ENCODE results near the gene ZKSCAN5.
A peak's percentile ranks its signal among the peaks of the same experiment; 100 is the strongest.

The ZKSCAN5 gene

DNA sequence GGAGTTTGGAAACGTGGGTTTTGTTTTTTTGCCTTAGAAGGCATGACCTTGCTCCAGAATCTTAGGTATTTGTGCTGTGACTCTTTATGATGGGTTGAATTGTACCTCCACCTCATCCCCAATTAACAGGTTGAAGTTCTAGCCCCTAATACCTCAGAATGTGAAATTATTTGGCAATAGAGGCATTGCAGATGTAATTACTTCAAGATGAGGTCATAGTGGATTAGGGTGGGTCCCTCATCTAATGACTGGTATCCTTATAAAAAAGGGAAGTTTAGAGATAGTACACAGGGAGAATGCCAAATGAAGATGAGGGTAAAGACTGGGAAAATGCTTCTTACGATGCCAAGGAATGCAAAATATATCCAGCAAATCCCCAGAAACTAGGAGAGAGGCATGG, 50.5 kb downstream of the ZKSCAN5 start:
- Histone ChIP-seq H3K4me2 (ENCODE audit: low read length) (no peak overlapping the region), H3K9me2 (ENCODE audit: low read depth, low read length) (no peaks in the 10 kb centered on the region), H3K27me3 (ENCODE audit: insufficient read depth, low read length) (no peaks in the 10 kb centered on the region), H3K79me2 (ENCODE audit: insufficient read depth, low read length) (peaks cover 32% of the 10 kb centered on the region), H3K9ac (ENCODE audit: low read length) (no peak overlapping the region), H4K20me1 (ENCODE audit: insufficient read depth, low read length) (no peaks in the 10 kb centered on the region), H2AFZ (ENCODE audit: low read length) (no peak overlapping the region), H3K27ac (ENCODE audit: low read depth, low read length, poor library complexity, severe bottlenecking) (no peak overlapping the region), H3K4me1 (ENCODE audit: insufficient read depth, low read length, severe bottlenecking) (peaks cover 36% of the 10 kb centered on the region), H3K4me3 (ENCODE audit: low read depth, low read length, poor library complexity, severe bottlenecking) (no peak overlapping the region), H3F3A (ENCODE audit: insufficient read depth, low read length) (no peaks in the 10 kb centered on the region), H3K36me3 (ENCODE audit: insufficient read depth, low read length) (peaks cover 42% of the 10 kb centered on the region), H3K9me3 (ENCODE audit: low read length) (no peaks in the 10 kb centered on the region)
- no peak for TF ChIP-seq EZH2 (IDR thresholded peaks at IDR 0.05; ENCODE audit: borderline replicate concordance, low read length)
- TF ChIP-seq, protein P1, sequence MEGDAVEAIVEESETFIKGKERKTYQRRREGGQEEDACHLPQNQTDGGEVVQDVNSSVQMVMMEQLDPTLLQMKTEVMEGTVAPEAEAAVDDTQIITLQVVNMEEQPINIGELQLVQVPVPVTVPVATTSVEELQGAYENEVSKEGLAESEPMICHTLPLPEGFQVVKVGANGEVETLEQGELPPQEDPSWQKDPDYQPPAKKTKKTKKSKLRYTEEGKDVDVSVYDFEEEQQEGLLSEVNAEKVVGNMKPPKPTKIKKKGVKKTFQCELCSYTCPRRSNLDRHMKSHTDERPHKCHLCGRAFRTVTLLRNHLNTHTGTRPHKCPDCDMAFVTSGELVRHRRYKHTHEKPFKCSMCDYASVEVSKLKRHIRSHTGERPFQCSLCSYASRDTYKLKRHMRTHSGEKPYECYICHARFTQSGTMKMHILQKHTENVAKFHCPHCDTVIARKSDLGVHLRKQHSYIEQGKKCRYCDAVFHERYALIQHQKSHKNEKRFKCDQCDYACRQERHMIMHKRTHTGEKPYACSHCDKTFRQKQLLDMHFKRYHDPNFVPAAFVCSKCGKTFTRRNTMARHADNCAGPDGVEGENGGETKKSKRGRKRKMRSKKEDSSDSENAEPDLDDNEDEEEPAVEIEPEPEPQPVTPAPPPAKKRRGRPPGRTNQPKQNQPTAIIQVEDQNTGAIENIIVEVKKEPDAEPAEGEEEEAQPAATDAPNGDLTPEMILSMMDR (IDR thresholded peaks at IDR 0.05; ENCODE audit: low read length), result no peak

DNA sequence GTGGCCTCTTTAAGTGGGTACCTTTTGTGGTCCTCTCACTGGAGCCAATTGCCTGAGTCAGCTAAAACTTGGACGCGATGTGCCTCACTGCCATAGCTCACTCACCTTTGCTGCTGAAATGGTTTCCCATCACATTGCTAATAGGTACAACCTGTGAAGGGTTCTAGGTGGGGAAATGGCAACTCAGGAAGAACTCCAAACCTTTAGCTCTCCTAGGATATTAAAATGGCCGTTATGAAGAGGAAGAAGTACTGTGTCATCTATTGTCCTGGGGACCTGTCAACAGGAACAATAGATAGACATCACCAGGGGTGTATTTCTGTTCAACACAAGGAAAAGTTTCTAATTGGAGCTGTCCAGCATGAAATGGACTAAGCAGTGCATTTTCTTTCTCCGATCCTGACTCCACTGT, 52.7 kb downstream of the ZKSCAN5 start:
- peak overlapping the region; percentile 93 for H3K9ac ChIP-seq (ENCODE audit: low read length)

DNA sequence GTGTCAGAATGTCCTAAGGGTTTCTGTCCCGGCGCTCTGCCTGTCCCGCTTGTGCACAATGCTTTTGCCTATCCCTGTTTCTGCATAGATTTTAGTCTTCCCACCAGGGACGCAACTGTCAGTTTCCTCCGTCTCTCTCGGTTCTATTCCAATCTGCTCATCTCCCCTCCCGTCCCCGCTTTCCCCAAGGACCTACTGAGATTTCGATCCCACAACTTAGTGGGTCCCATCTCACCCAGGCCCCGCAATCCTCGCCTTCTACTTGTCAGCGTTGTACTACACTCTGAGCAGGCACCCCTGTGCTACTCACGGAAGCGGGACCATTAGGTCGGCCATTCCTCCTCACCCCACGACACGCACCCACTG, 53.5 kb downstream of the ZKSCAN5 start:
- TF ChIP-seq, protein P1 (IDR thresholded peaks at IDR 0.05; ENCODE audit: low read length), result no peak
- no peak for TF ChIP-seq EZH2 (IDR thresholded peaks at IDR 0.05; ENCODE audit: borderline replicate concordance, low read length)
- Histone ChIP-seq H3K4me3 (ENCODE audit: low read depth, low read length, poor library complexity, severe bottlenecking) (peak overlapping the region; percentile 76), H3K4me1 (ENCODE audit: insufficient read depth, low read length, severe bottlenecking) (peaks cover 22% of the 10 kb centered on the region), H3K36me3 (ENCODE audit: insufficient read depth, low read length) (peaks cover 69% of the 10 kb centered on the region), H2AFZ (ENCODE audit: low read length) (no peak overlapping the region), H3K9ac (ENCODE audit: low read length) (peak overlapping the region; percentile 93), H3K79me2 (ENCODE audit: insufficient read depth, low read length) (peaks cover 39% of the 10 kb centered on the region), H3K27ac (ENCODE audit: low read depth, low read length, poor library complexity, severe bottlenecking) (peak overlapping the region; percentile 84), H3K27me3 (ENCODE audit: insufficient read depth, low read length) (no peaks in the 10 kb centered on the region), H3K9me2 (ENCODE audit: low read depth, low read length) (no peaks in the 10 kb centered on the region), H4K20me1 (ENCODE audit: insufficient read depth, low read length) (no peaks in the 10 kb centered on the region), H3K4me2 (ENCODE audit: low read length) (peak overlapping the region; percentile 73), H3K9me3 (ENCODE audit: low read length) (no peaks in the 10 kb centered on the region), H3F3A (ENCODE audit: insufficient read depth, low read length) (no peaks in the 10 kb centered on the region)

More for the DNA sequence above, 52.7 kb downstream of the ZKSCAN5 start:
- no peak overlapping the region for H2AFZ ChIP-seq (ENCODE audit: low read length)
- H3K4me2 ChIP-seq (ENCODE audit: low read length), result peak overlapping the region; percentile 73
- H3K4me1 ChIP-seq (ENCODE audit: insufficient read depth, low read length, severe bottlenecking), result peaks cover 28% of the 10 kb centered on the region
- H3F3A ChIP-seq (ENCODE audit: insufficient read depth, low read length), result no peaks in the 10 kb centered on the region
- H3K4me3 ChIP-seq (ENCODE audit: low read depth, low read length, poor library complexity, severe bottlenecking), result peak overlapping the region; percentile 76
- H3K27ac ChIP-seq (ENCODE audit: low read depth, low read length, poor library complexity, severe bottlenecking), result peak overlapping the region; percentile 84
- peaks cover 62% of the 10 kb centered on the region for H3K36me3 ChIP-seq (ENCODE audit: insufficient read depth, low read length)
- no peaks in the 10 kb centered on the region for H3K9me2 ChIP-seq (ENCODE audit: low read depth, low read length)
- no peaks in the 10 kb centered on the region for H4K20me1 ChIP-seq (ENCODE audit: insufficient read depth, low read length)
- no peaks in the 10 kb centered on the region for H3K27me3 ChIP-seq (ENCODE audit: insufficient read depth, low read length)
- H3K9me3 ChIP-seq (ENCODE audit: low read length), result no peaks in the 10 kb centered on the region
- H3K79me2 ChIP-seq (ENCODE audit: insufficient read depth, low read length), result peaks cover 39% of the 10 kb centered on the region
- TF ChIP-seq, protein P1 (IDR thresholded peaks at IDR 0.05; ENCODE audit: low read length), result no peak
- no peak for TF ChIP-seq EZH2 (IDR thresholded peaks at IDR 0.05; ENCODE audit: borderline replicate concordance, low read length)
